ENCODE measurements around the gene HECA.
"Not testable (repeated sequence)": the region's sequence is repeated elsewhere in the genome, so short reads cannot be mapped to it uniquely, and the experiment has no call there.

The HECA gene

GRCh38 chr6:139135578-139136545, 982 bp downstream of the HECA start:
- FAIRE-seq: no peak

DNA sequence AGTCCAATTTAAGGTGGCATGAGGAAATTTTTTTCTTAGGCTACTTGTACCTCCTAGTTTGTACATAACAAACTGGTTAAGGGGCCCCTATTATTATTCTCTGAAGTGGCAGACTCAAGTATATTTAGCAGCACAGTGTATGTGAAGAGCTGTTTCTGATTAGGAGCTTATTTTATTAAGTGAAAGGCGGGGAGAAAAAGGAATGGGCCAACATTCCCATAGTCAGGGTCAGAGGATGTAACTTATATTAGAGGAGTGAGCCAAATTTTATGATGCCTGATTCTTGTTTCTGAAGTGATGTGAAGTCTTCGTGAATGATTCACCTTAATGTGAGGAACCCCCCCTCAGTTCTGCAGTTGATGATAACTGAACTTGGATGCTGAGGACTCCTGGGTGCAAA, 2.8 kb downstream of the HECA start:
- FAIRE-seq: no peak

DNA sequence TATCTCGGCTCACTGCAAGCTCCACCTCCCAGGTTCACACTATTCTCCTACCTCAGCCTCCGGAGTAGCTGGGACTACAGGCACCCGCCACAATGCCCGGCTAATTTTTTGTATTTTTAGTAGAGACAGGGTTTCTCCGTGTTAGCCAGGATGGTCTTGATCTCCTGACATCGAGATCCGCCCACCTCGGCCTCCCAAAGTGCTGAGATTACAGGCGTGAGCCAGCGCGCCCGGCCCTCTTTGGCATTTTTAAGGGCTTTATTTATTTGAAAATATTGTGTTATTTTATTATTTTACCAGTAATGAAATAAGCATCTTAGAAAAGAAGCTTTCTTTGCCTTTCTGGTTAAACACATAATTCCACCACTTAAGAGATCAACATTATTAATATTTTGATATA, 6.0 kb downstream of the HECA start:
- not testable (repeated sequence) for FAIRE-seq

- no peak for FAIRE-seq
Measured at GRCh38 chr6:139142262-139142661, 7.4 kb downstream of the HECA start.

- FAIRE-seq: no peak
Measured at GRCh38 chr6:139143111-139143510, 8.2 kb downstream of the HECA start.

DNA sequence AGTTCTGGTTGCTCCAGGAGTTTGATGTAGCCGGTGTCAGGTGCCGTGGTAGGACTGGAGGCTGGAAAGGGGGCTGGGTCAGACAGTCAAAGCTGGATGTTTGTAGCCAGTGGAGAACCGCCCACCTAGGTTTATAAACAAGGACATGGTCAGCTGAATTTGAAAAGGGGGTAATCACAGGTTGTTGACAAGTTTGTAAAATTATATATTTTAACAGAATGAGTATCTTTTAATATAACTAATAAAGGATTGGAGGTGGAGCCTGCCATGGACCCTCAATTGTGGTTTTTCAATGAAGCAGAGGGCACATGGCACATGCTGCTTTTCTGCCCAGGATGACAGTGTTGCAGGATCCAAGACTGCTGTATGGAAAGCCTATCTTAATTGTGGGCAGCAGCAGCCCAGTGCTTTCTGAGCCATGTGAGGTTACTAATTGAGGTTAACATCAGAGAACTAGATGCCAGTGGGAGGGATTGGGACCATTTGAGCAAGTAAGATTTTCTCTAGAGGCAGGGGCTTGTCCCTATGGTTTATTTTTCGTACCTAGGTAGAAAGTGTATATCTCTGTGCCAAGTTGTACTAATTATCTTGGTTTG, 9.7 kb downstream of the HECA start:
- no peak for FAIRE-seq

DNA sequence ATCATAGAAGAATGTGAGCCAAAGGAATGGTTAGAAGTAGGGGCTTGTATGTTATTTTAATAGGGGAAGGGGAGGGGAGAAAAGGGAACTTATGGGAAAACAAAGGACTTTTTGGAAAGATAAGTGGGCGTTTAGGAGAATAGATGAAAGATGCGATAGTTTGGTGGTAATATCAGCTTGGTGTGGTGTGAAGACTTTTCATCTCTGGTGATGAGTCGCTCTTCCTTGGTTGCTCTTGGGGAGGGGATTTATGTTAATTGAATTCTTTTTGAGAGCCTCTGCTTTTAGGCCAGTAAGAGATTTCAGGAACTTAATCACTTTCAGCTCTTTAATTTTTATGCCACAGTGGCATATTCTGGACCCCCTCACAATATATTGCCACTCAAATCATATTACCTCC, 10.8 kb downstream of the HECA start:
- FAIRE-seq: no peak

DNA sequence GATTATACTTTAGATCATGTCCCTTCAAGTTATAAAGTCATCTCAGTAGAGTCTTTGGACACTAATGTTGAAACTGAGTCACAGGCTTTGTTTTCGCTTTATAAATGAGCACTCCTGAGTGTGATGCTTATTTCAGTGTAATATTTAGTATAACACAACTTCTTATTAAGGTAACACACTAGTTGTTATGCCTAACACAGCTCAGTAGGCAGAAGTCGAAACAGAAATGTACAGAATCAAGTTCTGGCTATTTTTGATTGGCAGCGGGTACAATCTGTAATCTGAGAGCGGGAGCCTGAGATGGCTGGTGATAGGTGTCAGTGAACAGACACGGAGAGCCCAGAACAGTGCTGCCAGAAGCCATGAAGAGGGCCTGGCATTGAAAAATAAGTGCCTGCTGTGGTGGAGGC, 11.4 kb downstream of the HECA start:
- FAIRE-seq: no peak

- no peak for FAIRE-seq
Measured at GRCh38 chr6:139147628-139148027, 12.7 kb downstream of the HECA start.

DNA sequence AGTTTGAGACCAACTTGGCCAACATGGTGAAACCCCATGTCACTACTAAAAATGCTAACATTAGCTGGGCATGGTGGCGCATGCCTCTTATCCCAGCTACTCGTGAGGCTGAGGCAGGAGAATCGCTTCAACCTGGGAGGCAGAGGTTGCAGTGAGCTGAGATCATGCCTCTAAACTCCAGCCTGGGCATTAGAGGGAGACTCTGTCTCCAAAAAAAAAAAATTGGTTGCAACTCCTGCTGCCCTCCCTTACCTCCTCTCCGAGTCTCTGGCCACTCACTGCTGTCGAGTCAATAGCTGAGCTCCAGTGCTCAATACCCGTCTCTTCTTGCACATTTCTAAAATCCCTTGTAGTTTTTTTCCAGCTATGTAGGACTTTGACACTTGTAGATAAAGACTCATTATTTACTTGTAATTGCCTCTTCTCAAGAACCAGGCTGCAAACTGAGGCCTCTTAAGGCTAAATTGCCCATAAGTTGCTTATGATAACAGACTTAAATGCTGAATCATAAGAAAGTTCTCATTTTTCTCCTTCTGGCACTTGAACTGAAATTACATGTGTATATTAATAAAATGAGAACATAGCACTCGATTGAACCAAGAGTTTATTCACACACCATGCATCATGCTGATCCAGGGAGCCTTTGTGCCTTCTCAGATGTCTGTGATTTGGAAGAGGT, 13.8 kb downstream of the HECA start:
- FAIRE-seq: no peak

DNA sequence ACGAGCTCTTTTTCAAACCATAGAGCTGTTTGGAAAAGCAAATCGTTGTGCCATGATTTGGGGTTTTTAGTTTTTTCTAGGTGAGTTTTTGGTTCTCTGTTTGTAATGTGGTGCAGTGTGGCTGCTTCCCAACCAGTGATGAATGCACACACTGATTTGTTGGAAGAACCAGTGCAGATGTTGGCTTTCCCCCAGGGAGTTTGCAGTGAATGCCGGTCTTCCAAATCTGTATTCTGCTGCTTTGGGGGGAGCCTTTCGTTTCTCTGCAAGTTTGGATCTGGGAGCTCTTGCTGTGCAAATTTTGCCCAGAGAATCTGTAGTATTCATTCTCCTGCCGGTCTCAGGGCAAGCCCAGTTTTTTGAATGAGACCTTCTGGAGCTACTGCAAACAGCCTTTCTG, 14.5 kb downstream of the HECA start:
- no peak for FAIRE-seq

GRCh38 chr6:139150920-139151319, 16.0 kb downstream of the HECA start:
- no peak for FAIRE-seq

DNA sequence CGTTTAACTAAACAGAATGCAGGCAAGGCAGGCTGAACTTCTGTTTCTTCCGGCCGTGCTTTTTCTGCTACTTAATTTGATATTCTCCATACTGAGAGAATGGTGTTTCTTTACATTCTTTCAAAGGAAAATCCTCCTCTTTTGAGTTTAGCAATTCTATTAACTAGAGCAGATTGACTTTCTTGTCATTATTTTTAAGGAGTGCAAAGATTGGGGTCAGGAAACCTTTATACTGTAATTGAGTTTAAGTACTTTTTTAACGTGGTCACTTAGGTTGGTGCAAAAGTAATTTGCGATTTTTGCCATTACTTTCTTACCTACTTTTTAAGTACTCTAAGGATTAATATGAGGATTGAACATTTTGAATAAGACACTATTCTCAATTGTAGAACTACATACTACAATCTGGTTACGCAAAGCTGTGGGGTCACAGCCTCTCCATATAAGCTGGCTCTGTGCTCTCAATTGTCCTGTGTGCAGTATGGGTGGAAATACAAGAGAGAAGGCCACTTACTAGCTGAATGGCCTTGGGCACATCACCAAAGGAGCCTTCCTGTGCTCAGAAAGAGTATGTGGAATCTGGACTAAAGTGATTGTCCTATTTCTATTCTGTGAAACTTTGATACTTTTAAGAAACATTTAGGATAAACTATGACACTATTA, 16.7 kb downstream of the HECA start:
- no peak for FAIRE-seq

DNA sequence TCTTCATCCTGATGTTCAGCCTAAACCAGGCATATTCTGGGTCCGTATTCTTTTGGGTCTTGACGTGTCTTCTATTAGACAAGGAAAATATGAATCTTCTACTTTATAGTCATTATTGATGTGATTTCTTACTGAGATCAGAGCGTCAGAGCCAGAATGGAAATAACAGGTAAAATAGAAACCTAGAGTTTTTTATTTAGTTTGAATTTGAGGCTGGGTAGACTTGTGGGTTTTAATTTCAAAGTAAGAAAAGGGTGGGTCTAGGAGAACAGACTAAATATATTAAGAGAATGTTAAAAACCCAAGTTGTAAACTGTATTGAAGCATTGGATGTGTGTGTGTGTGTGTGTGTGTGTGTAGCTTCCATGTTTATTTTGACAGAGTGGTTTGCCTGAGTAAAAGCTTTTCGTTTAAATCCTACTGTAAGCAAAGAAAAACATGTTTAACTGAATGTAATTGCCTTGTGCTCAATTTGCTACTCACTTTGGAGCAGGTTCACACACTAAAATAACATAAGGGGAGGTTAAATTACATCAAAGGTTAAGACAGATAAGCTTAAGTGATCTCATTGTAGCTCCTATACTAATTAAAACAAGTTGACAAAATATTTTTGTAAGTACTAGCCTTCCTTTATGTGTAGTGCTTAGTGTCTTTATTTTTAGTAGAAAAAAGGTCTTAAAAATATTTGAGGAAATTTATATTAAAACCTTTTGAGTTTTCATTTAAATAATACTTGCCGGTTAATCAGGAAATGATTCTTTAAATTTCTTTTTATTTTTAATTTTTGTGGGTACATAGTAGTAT, 17.4 kb downstream of the HECA start:
- FAIRE-seq: no peak

DNA sequence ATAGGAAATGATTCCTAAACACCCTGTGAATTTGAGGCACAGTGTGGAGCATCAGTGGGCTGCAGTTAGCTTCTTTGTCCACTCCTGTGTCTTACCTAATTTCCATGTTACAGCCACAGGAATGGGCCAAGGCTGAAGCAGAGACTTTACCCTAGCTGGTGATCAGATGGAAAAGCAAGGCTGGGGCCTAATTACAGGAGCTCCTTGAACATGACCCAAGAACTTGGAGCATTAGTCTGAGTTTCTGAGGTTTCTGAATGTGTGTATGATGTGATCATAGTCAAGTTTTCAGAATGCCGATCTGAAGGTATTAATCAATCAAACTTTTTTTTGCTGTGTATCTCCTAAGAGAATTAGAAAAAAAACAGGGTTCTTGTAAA, 18.0 kb downstream of the HECA start:
- no peak for FAIRE-seq

- FAIRE-seq: no peak
Measured at GRCh38 chr6:139153855-139154254, 19.0 kb downstream of the HECA start.

- no peak for FAIRE-seq
Measured at GRCh38 chr6:139154881-139155547, 20.1 kb downstream of the HECA start.

- no peak for FAIRE-seq
Measured at GRCh38 chr6:139156102-139156501, 21.2 kb downstream of the HECA start.

GRCh38 chr6:139156551-139156950, 21.7 kb downstream of the HECA start:
- FAIRE-seq: no peak

- not testable (repeated sequence) for FAIRE-seq
Measured at GRCh38 chr6:139157086-139157485, 22.2 kb downstream of the HECA start.

DNA sequence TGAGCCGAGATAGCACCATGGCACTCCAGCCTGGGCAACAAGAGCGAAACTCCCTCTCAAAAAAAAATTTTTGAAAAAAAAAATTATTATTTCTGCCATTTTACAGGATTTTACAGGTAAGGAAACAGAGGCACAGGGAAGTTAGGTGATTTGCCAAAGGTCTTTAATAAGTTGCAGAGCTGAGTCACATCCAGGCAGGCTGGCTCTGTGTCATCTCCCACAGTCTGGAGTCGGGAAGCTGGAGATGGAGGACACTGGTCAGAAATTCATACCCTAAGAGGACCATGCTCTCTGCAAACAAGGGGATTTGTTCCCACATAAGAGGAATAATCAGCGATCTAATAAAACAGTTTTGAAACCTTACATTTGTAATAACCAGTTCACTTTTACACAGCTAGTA, 24.1 kb downstream of the HECA start:
- FAIRE-seq: no peak

GRCh38 chr6:139161169-139161568, 26.3 kb downstream of the HECA start:
- FAIRE-seq: no peak
